ENCODE results near the gene APOA1.
A peak's percentile ranks its signal among the peaks of the same experiment; 100 is the strongest.

The APOA1 gene

GRCh38 chr11:116837231-116838091 is at the start of gene APOA1:
Gene APOA1 (minus strand): TSS chr11:116837622. CDS start chr11:116837387, 235 bp downstream.
- no peak for TF ChIP-seq CTCF (IDR thresholded peaks at IDR 0.05)
- Mint-ChIP-seq H3K27ac (no peak within 1 kb of the TSS), H3K9me3 (no peaks in the 10 kb centered on the region), H3K27me3 (ENCODE audit: low read depth, poor library complexity) (peaks cover 17% of the 10 kb centered on the region), H3K4me1 (peaks cover 45% of the 10 kb centered on the region), H3K36me3 (ENCODE audit: low read depth) (no peaks in the 10 kb centered on the region), H3K4me3 (no peak within 1 kb of the TSS)
- peak; percentile 33 for DNase-seq

- Mint-ChIP-seq H3K4me1 (peaks cover 11% of the 10 kb centered on the region), H3K27me3 (ENCODE audit: low read depth, poor library complexity) (no peaks in the 10 kb centered on the region), H3K9me3 (no peaks in the 10 kb centered on the region), H3K27ac (no peak overlapping the region), H3K36me3 (ENCODE audit: low read depth) (peaks cover 5% of the 10 kb centered on the region), H3K4me3 (no peak overlapping the region)
- no peak for TF ChIP-seq CTCF (IDR thresholded peaks at IDR 0.05)
- no peak for DNase-seq
Measured at GRCh38 chr11:116885951-116886655, 48.7 kb upstream of the APOA1 start.

- TF ChIP-seq CTCF (IDR thresholded peaks at IDR 0.05) = no peak
- no peak overlapping the region for H3K27ac Mint-ChIP-seq
- H3K36me3 Mint-ChIP-seq (ENCODE audit: low read depth) = peaks cover 5% of the 10 kb centered on the region
- H3K4me3 Mint-ChIP-seq = no peak overlapping the region
- no peak for DNase-seq
- H3K9me3 Mint-ChIP-seq = no peaks in the 10 kb centered on the region
- H3K27me3 Mint-ChIP-seq (ENCODE audit: low read depth, poor library complexity) = peaks cover 5% of the 10 kb centered on the region
- H3K4me1 Mint-ChIP-seq = peaks cover 24% of the 10 kb centered on the region
Measured at GRCh38 chr11:116882386-116882785, 45.0 kb upstream of the APOA1 start.

- Mint-ChIP-seq H3K4me3 (no peak overlapping the region), H3K4me1 (peaks cover 24% of the 10 kb centered on the region), H3K9me3 (no peaks in the 10 kb centered on the region), H3K27ac (peak overlapping the region; percentile 58), H3K36me3 (ENCODE audit: low read depth) (peaks cover 5% of the 10 kb centered on the region), H3K27me3 (ENCODE audit: low read depth, poor library complexity) (peaks cover 5% of the 10 kb centered on the region)
- peak; percentile 50 for DNase-seq
- TF ChIP-seq CTCF (IDR thresholded peaks at IDR 0.05) = no peak
Measured at GRCh38 chr11:116881143-116881542, 43.7 kb upstream of the APOA1 start.

- H3K4me1 Mint-ChIP-seq = peaks cover 24% of the 10 kb centered on the region
- no peak overlapping the region for H3K4me3 Mint-ChIP-seq
- peak; percentile 62 for TF ChIP-seq CTCF (IDR thresholded peaks at IDR 0.05)
- peak; percentile 10 for DNase-seq
- H3K36me3 Mint-ChIP-seq (ENCODE audit: low read depth) = peaks cover 14% of the 10 kb centered on the region
- H3K9me3 Mint-ChIP-seq = no peaks in the 10 kb centered on the region
- peaks cover 5% of the 10 kb centered on the region for H3K27me3 Mint-ChIP-seq (ENCODE audit: low read depth, poor library complexity)
- peak overlapping the region; percentile 52 for H3K27ac Mint-ChIP-seq
Measured at GRCh38 chr11:116879800-116880625, 42.6 kb upstream of the APOA1 start.

All from nephron progenitor cell (in vitro differentiated cells).